Activated B cell treated with CpG ODN at 0.5 μM for 24 hours (primary cell): ENCODE measurements around the gene LAGE3. TPM values are rescaled to one million over a fixed set of nuclear protein-coding genes. Genes with fewer than 3 reads are reported as not detected.

Source experiments
- ATAC-seq: fragments of 200-7000 bp; cut with Tn5 transposase; one replicate; pipeline ENCODE4 v1.10.0; 2021; ENCODE audit warnings: low read depth, mild to moderate bottlenecking, moderate library complexity
- CTCF ChIA-PET: fragments of 350-600 bp; sonication (Branson Sonifier 250); formaldehyde crosslinking; loops from one replicate; lab custom pipeline; 2021; ENCODE audit warnings: antibody characterized with exemption; lab: Charles Lee
- POLR2A ChIA-PET: fragments of 350-600 bp; sonication (Branson Sonifier 250); formaldehyde crosslinking; loops from one replicate; lab custom pipeline; 2021; ENCODE audit warnings: antibody characterized with exemption; lab: Charles Lee
- DNase-seq: peaks from one replicate; pipeline ENCODE4 v3.0.0; 2022
- H3K27ac Mint-ChIP-seq: one replicate; pipeline ENCODE4 v1.8.0; 2020; ENCODE audit warnings: mixed read lengths
- H3K27me3 Mint-ChIP-seq: one replicate; pipeline ENCODE4 v1.8.0; 2021; ENCODE audit warnings: mixed read lengths
- H3K36me3 Mint-ChIP-seq: one replicate; pipeline ENCODE4 v1.8.0; 2021; ENCODE audit warnings: low read depth, mixed read lengths
- H3K4me1 Mint-ChIP-seq: one replicate; pipeline ENCODE4 v1.8.0; 2021; ENCODE audit warnings: mixed read lengths
- H3K4me3 Mint-ChIP-seq: one replicate; pipeline ENCODE4 v1.8.0; 2020; ENCODE audit warnings: mild to moderate bottlenecking, mixed read lengths
- H3K9me3 Mint-ChIP-seq: one replicate; pipeline ENCODE4 v1.8.0; 2020; ENCODE audit warnings: mixed read lengths
- CTCF ChIP-seq: fragments of 200-600 bp; IDR thresholded peaks from one replicate; pipeline ENCODE4 v1.8.0; 2022; ENCODE audit warnings: antibody characterized with exemption, mild to moderate bottlenecking
- intact Hi-C: fragments of 100-400 bp; cut with micrococcal nuclease; formaldehyde crosslinking; loops from one replicate; pipeline ENCODE4 v1.15.1; 2024
- total RNA-seq: library from RNA; stranded (reverse); gene quantifications from 2 replicates; pipeline ENCODE4 v1.2.3, GENCODE V29; 2022

LAGE3 gene
- total RNA-seq, 1 donor from 2014 or later = 16.6 TPM

- H3K9me3 Mint-ChIP-seq = no peaks in the 10 kb centered on the region
- H3K27me3 Mint-ChIP-seq = no peaks in the 10 kb centered on the region
- POLR2A ChIA-PET = no interaction called here
- H3K4me1 Mint-ChIP-seq = peaks cover 12% of the 10 kb centered on the region
- H3K27ac Mint-ChIP-seq = no peak overlapping the region
- intact Hi-C loops = loop anchor here (5.0 to 10.0 kb wide), 3 partner anchors 65 to 422 kb away; partner anchors contain the start of genes EMD, FLNA, MECP2 and PLXNA3
- CTCF ChIA-PET = no interaction called here
- no peak overlapping the region for H3K4me3 Mint-ChIP-seq
- H3K36me3 Mint-ChIP-seq = peaks cover 2% of the 10 kb centered on the region
- DNase-seq = no peak
- no peak for TF ChIP-seq CTCF
- ATAC-seq = no peak
Measured at GRCh38 chrX:154519389-154519788, 40.3 kb upstream of the LAGE3 start.

DNA sequence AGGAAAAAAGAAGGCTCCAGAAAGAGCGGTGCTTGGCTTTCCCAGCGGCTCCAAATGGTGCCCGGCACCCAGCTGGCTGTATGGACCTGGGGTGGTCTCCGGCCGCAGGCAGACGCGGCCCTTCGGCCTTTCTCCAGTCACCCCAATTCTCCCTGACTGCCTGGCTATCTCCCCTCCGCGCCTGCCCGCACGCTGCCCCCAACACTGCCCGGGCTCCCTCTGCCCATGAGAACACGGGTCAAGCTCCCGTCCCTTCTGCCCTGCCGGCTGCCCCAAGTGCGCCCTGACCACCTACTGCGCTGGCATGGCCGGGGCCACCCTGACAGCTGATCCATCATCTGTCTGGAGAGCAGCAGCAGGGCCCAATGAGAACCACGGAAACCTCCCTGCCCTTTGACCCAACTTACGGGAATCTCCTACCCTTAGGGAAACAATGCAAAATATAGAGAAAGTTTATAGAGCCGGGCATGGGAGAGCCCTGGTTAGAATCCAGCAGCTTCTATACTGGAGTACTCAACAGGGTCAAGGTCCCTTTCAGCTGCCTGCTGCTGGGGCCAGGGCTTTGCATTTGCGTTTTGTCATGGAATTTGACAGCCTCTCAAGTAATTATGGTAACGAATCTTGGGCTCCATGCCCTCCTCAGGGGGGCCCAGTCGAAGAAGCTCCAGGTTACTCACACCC lies 38.2 kb upstream of the LAGE3 start:
- H3K36me3 Mint-ChIP-seq = peaks cover 3% of the 10 kb centered on the region
- ATAC-seq (no peak), DNase-seq (no peak)
- ChIA-PET CTCF (interaction anchor here (1.1 kb wide), 1 partner anchor 27 kb away, joined by 3 read pairs; the partner anchor contains the start of gene SLC10A3), POLR2A (interaction anchor here (0.9 to 4.8 kb wide), 6 partner anchors 10 to 120 kb away, joined by 4 to 34 read pairs (median 6); partner anchors contain the start of genes PLXNA3, SLC10A3 and TAFAZZIN)
- H3K27ac Mint-ChIP-seq = no peak overlapping the region
- no peaks in the 10 kb centered on the region for H3K9me3 Mint-ChIP-seq
- peaks cover 16% of the 10 kb centered on the region for H3K4me1 Mint-ChIP-seq
- no peak for TF ChIP-seq CTCF
- no peaks in the 10 kb centered on the region for H3K27me3 Mint-ChIP-seq
- intact Hi-C loops = loop anchor here (2.0 to 10.0 kb wide), 4 partner anchors 38 to 420 kb away; partner anchors contain the start of genes EMD, FLNA, LAGE3 and MECP2
- no peak overlapping the region for H3K4me3 Mint-ChIP-seq

DNA sequence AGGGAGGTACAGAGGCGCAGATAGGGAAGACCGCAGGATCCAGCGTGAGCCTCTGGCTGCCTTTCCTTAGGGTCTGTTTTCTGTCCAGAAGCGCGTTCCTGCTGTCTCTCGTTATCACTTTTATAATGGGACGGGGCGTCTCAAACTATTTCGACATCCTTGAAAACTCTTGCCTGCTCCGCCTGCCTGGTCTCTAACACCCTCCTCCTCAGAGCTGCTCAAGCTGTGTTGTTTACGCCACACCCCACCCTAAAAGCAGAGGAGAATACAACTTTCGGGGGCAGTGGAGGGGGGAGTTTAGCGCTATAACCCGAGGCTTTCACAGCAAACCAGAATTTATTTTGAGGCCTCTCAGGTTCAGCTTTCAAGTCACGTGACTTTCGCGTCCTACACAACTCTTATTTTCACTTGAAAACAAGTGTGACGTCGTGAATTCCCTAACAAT lies 37.6 kb upstream of the LAGE3 start:
- H3K27me3 Mint-ChIP-seq = no peaks in the 10 kb centered on the region
- peak overlapping the region; percentile 85 for H3K4me3 Mint-ChIP-seq
- peaks cover 16% of the 10 kb centered on the region for H3K4me1 Mint-ChIP-seq
- peaks cover 3% of the 10 kb centered on the region for H3K36me3 Mint-ChIP-seq
- DNase-seq (no peak), ATAC-seq (no peak)
- CTCF ChIA-PET = interaction anchor here (1.1 kb wide), 1 partner anchor 26 kb away, joined by 3 read pairs; the partner anchor contains the start of gene SLC10A3
- H3K9me3 Mint-ChIP-seq = no peaks in the 10 kb centered on the region
- intact Hi-C loops = loop anchor here (1.0 to 10.0 kb wide), 8 partner anchors 26 to 792 kb away; partner anchors contain the start of genes ABCD1, BCAP31, EMD and FLNA
- no peak for TF ChIP-seq CTCF
- POLR2A ChIA-PET = interaction anchor here (0.5 to 4.8 kb wide), 10 partner anchors 11 to 119 kb away, joined by 3 to 34 read pairs (median 4); partner anchors contain the start of genes PLXNA3 and SLC10A3
- H3K27ac Mint-ChIP-seq = peak overlapping the region; percentile 85

- intact Hi-C loops = loop anchor here (1.0 to 10.0 kb wide), 8 partner anchors 26 to 792 kb away; partner anchors contain the start of genes ABCD1, BCAP31, EMD and FLNA
- H3K9me3 Mint-ChIP-seq = no peaks in the 10 kb centered on the region
- no peak for TF ChIP-seq CTCF
- peak within 1 kb of the TSS; percentile 85 for H3K4me3 Mint-ChIP-seq
- peak; percentile 87 for DNase-seq
- CTCF ChIA-PET = interaction anchor here (1.1 kb wide), 1 partner anchor 26 kb away, joined by 3 read pairs; the partner anchor contains the start of gene SLC10A3
- peaks cover 4% of the 10 kb centered on the region for H3K36me3 Mint-ChIP-seq
- peaks cover 18% of the 10 kb centered on the region for H3K4me1 Mint-ChIP-seq
- ATAC-seq = peak; percentile 97
- no peaks in the 10 kb centered on the region for H3K27me3 Mint-ChIP-seq
- POLR2A ChIA-PET = interaction anchor here (0.5 to 4.8 kb wide), 9 partner anchors 11 to 117 kb away, joined by 3 to 34 read pairs (median 4); partner anchors contain the start of genes PLXNA3 and SLC10A3
- peak within 1 kb of the TSS; percentile 85 for H3K27ac Mint-ChIP-seq
Measured at GRCh38 chrX:154515966-154516655, 37.0 kb upstream of the LAGE3 start, which contains the start of gene FAM3A. Gene FAM3A (minus strand): TSS chrX:154516232. CDS start chrX:154515772, 460 bp downstream.
